Measurements from ENCODE around the gene MAP3K20. TPM values are rescaled to one million over a fixed set of nuclear protein-coding genes. Genes with fewer than 3 reads are reported as not detected.

Gene MAP3K20
- polyA plus RNA-seq, 1 of the 3 experiments (the other 2 are of a cell fraction), result 8.5 TPM

GRCh38 chr2:173213181-173213580 is 137.5 kb downstream of the MAP3K20 start:
- Histone ChIP-seq H3K9me3 (no peaks in the 10 kb centered on the region), H3K4me3 (ENCODE audit: low read depth in 2 of 2, low read length in 1 of 2) (no peak overlapping the region), H4K20me1 (ENCODE audit: insufficient read depth) (no peaks in the 10 kb centered on the region), H3K4me1 (ENCODE audit: control insufficient read depth in 1 of 2, insufficient read depth in 2 of 2, low read depth in 1 of 2, low read length in 1 of 2) (peaks cover 5 to 9% of the 10 kb centered on the region in 2 experiments; a peak in 2 of 4 replicates), H3K9me2 (no peaks in the 10 kb centered on the region), H3K27me3 (ENCODE audit: insufficient read depth) (no peaks in the 10 kb centered on the region), H3K27ac (ENCODE audit: low read depth in 2 of 2, low read length in 1 of 2) (no peak overlapping the region), H3F3A (replicated peaks; ENCODE audit: insufficient read depth) (peaks cover 4% of the 10 kb centered on the region), H3K9ac (no peak overlapping the region), H3K79me2 (ENCODE audit: insufficient read depth) (no peaks in the 10 kb centered on the region), H2AFZ (ENCODE audit: low read depth) (no peak overlapping the region), H3K4me2 (no peak overlapping the region), H3K36me3 (replicated peaks in 1 of 2; ENCODE audit: control insufficient read depth in 1 of 2, insufficient read depth in 2 of 2, low read length in 1 of 2) (peaks cover 0 to 8% of the 10 kb centered on the region in 2 experiments)
- POLR2A ChIA-PET, result no interaction called here
- CTCF ChIA-PET, result interaction anchor here (1.1 to 14.8 kb wide), 4 partner anchors 9 to 407 kb away, joined by 3 to 256 read pairs (median 4); no protein-coding TSS in a partner anchor
- DNase-seq, result no peak
- no peak for TF ChIP-seq GATA2 (CRISPR knock-in tag; IDR thresholded peaks at IDR 0.05)
- TF ChIP-seq CHD2 (IDR thresholded peaks at IDR 0.05; ENCODE audit: low read length, partially characterized antibody), result no peak
- no peak for TF ChIP-seq YY1 (IDR thresholded peaks at IDR 0.05; ENCODE audit: low read depth)
- no peak for TF ChIP-seq RAD21 (IDR thresholded peaks at IDR 0.05; ENCODE audit: low read length)
- TF ChIP-seq TCF12 (IDR thresholded peaks at IDR 0.05), result no peak
- no peak for TF ChIP-seq MAX (IDR thresholded peaks at IDR 0.05; ENCODE audit: low read depth)
- TF ChIP-seq RXRA (IDR thresholded peaks at IDR 0.05; ENCODE audit: borderline replicate concordance, low read depth), result no peak
- TF ChIP-seq SMC3 (IDR thresholded peaks at IDR 0.05; ENCODE audit: low read depth, low read length), result no peak
- no peak for TF ChIP-seq CTCF (IDR thresholded peaks at IDR 0.05)
- no peak for TF ChIP-seq EP300 (IDR thresholded peaks at IDR 0.05; ENCODE audit: borderline replicate concordance in 1 of 2, low read depth in 1 of 2, low read length in 1 of 2)
- no peak for TF ChIP-seq REST (IDR thresholded peaks at IDR 0.05; ENCODE audit: low read depth, low read length)
- TF ChIP-seq FOXJ3 (CRISPR knock-in tag; IDR thresholded peaks at IDR 0.05), result no peak
- TF ChIP-seq FOXM1 (IDR thresholded peaks at IDR 0.05; ENCODE audit: low read depth), result no peak
- TF ChIP-seq TAF1 (IDR thresholded peaks at IDR 0.05; ENCODE audit: borderline replicate concordance, low read depth, low read length), result no peak
- no peak for TF ChIP-seq USF2 (IDR thresholded peaks at IDR 0.05; ENCODE audit: borderline replicate concordance, low read depth, low read length)
- TF ChIP-seq FOSL2 (IDR thresholded peaks at IDR 0.05; ENCODE audit: borderline replicate concordance, low read depth), result no peak
- 100% methylated on average over 2 of the region's 2 CpGs for WGBS (ENCODE audit: low lambda C conversion rate)

Measured in SK-N-SH (cell line).